Stimulated activated CD4-positive, alpha-beta T cell treated with anti-CD3 and anti-CD28 coated beads, Interleukin-4, amount 100 ng/mL, for 4 hours (primary cell): Measurements from ENCODE around the gene KRTAP4-9.
"Not testable (repeated sequence)": the region's sequence is repeated elsewhere in the genome, so short reads cannot be mapped to it uniquely, and the experiment has no call there.

Source experiments
- DNase-seq, 2 experiments: peaks; one replicate each; pipeline ENCODE4 v3.0.0-alpha.2; 2020

The KRTAP4-9 gene

DNA sequence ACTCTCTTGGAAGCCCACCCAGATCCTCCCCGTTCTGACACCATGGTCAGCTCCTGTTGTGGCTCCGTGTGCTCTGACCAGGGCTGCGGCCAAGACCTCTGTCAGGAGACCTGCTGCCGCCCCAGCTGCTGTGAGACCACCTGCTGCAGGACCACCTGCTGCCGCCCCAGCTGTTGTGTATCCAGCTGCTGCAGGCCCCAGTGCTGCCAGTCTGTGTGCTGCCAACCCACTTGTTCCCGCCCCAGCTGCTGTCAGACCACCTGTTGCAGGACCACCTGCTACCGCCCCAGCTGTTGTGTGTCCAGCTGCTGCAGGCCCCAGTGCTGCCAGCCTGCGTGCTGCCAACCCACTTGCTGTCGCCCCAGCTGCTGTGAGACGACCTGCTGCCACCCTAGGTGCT is at the start of gene KRTAP4-9:
Gene KRTAP4-9 (plus strand): TSS at position 43 of the 400 bp plus-strand sequence. CDS start 0 bp downstream, at position 43.
- not testable (repeated sequence) for DNase-seq

GRCh38 chr17:41057547-41057946 is 47.6 kb upstream of the KRTAP4-9 start:
- DNase-seq, result no peak

DNA sequence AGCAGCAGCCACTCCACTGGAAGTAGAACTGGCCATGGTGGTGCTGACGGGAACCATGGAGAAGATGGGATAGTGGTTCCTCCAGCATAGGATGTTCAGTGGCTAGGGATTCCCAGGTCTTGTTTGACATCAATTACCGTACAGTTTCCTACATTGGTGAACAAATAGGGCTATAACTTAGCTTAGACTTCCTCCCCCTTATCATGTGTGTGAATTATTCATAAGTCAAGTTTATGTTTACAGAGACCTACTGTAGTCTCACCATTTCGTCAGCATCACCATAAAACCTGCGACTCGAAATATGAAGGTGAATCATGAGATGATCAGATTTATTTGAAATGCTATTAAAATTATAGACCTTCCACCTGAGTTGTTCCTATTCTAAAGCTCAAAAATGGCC is 46.4 kb upstream of the KRTAP4-9 start:
- DNase-seq, result no peak

GRCh38 chr17:41059276-41060051 is 45.7 kb upstream of the KRTAP4-9 start:
- not testable (repeated sequence) for DNase-seq

GRCh38 chr17:41060052-41060604 is 45.1 kb upstream of the KRTAP4-9 start, which contains the start of gene KRTAP2-3:
Gene KRTAP2-3, minus strand, starts transcription at chr17:41060114. Its CDS starts 64 bp downstream, at chr17:41060050.
- DNase-seq, result no peak

- DNase-seq, result no peak
Measured at GRCh38 chr17:41061964-41062363, 43.2 kb upstream of the KRTAP4-9 start.

DNA sequence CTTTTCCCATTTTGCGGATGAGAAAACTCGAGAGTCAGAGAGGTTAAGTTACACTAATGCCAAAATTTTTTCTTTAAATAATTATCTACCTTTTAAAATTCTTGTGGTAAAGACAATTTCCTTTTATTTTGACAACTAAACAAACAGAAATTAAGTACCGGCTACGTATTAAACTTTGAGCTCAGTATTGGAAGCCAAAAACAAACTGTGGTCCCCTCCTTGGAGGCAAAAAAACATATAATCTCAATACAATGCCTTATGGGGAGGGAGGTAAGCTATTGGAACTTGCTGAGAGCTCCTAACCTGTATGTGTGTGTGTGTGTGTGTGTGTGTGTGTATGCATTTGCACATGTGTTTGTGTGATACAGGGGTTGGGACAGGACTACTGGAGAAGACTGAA is 41.7 kb upstream of the KRTAP4-9 start:
- DNase-seq, result no peak

DNA sequence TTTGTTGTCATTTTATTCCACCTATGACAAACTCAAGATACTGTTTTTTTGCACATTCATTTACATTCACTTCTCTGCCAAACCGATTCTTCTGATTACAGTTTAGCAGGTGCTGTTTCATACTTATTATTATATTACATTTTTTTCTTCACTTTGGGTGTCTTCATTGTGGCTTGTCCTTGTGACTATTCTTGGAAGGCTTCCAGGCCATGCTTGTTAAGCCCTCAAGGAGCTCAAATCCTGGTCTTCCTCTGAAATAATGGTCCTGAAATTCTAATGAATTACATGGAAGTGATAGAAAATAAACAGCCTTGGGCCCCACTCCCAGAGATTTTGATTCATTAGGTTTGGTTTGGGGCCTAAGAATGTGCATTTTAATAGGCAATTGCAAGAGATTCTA is 40.9 kb upstream of the KRTAP4-9 start:
- DNase-seq, result no peak

DNA sequence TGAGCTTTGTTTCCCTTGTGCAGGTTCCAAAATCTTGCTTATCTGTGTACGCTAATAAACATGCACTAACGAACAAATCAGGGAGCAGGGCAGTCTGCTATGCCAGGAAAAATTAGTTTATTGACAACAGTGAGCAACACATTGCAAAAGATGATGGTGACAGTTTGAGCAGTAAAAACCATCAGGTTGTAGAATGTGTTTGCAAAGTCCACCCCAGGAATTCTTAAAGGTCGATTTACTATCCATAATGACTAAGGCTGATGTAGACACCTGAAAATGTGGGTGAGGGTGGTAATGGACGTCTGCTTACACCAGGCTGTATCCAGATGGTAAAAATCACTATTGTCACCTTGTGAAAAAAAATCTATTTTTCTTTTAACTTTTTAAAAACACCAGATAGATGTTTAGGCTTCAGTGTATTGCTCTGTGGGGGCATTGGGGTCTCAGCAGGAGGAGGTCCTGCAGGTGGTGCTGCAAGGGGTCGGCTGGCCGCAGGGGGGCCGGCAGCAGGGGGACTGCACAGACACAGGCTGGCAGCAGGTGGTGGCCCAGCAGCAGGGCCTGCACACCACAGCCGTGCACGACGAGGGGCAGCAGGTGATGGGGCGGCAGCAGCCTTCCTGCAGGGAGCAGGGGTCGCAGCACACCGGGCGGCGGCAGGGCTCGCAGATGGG is 40.0 kb upstream of the KRTAP4-9 start:
- not testable (repeated sequence) for DNase-seq

DNA sequence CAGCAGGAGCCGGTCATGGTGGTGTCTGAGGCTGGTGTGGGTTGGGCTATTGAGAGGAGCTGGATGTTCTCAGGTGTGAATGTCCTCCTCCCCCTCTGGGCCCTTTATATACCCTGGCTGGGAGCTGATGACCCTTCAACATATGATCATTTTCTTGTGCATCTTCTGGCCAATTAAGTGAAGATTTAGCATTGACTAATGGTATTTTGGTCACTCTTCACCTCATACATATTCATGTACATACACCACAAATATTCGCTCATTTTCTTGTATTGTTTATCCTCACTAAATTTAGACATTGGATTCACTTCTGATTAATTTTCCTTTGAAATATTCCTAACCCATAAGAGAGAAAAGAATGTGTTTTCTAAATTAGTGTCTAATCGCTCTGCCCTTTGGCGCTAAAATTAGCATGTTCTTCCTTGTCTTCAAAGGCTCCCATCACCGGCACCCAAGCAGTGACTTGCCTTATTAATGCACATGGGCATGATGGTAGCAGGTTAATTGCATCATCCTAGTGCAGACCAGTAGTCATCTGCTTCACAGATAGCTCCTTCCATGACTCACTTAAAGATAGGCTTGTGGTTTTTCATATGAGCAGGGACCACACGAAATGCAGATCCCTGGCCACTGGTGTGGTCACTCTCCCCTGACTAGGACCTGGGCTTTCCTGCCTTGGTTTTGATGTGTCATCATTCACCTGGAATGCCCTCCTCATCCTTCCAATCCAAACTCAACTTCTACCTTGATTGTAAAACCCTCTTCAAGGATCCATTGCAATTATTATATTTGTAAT is 39.2 kb upstream of the KRTAP4-9 start, which contains the start of gene KRTAP2-4:
Gene KRTAP2-4 (minus strand): TSS at position 51 of the 796 bp plus-strand sequence. CDS start 34 bp downstream, at position 17.
- DNase-seq, result no peak

GRCh38 chr17:41067281-41067680 is 37.9 kb upstream of the KRTAP4-9 start:
- no peak for DNase-seq

DNA sequence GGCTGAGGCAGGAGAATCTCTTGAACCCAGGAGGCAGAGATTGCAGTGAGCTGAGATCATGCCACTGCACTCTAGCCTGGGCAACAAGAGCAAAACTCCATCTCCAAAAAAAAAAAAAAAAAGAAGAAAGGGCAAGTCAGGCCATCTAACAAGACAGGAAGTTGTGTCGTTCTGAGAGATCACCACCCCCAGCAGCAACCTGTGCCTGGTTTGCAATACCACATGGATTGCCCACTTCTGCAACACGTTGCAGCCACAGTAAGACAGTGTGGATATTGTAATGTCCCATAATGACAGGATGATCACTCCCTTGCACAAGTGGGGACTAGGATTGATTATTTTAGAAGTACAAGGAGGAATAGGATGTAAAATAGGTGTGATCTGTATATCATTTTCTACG is 36.2 kb upstream of the KRTAP4-9 start:
- DNase-seq, result no peak

- DNase-seq, result no peak
Measured at GRCh38 chr17:41071606-41072360, 33.4 kb upstream of the KRTAP4-9 start.

DNA sequence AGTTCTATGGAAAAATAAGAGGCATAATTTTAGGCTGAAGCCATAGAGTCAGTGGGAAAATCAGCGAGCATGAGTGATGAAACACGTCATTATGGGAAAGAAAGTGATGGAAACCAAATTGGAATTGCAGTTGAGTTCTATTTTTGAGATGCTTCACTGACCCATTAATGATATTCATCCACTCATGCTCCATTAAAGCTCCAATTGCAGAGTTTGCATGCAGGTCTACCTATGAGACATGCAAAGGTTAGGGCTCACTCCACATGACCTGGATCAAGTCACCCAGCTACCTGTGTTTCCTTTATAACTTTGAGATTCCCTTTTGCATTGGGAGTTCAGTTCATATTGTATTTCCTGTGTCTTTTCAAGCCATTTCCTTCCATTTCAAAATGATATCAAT is 31.5 kb upstream of the KRTAP4-9 start:
- DNase-seq, result no peak

DNA sequence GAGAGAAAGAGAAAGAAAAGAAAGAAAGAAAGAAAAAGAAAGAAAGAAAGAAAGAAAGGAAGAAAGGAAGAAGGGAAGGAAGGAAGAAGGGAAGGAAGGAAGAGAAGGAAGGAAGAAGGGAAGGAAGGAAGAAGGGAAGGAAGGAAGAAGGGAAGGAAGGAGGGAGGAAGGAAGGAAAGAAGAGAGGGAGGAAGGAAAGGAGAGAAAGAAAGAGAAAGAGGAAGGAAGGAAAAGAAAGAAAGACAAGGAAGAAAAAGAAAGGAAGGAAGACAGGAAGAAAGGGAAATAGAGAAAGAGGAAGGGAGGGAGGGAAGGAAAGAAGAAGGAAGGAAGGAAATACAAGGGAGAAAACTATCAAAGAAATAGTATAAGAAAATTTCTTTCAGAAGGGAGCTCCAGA is 28.4 kb upstream of the KRTAP4-9 start:
- DNase-seq, result no peak

DNA sequence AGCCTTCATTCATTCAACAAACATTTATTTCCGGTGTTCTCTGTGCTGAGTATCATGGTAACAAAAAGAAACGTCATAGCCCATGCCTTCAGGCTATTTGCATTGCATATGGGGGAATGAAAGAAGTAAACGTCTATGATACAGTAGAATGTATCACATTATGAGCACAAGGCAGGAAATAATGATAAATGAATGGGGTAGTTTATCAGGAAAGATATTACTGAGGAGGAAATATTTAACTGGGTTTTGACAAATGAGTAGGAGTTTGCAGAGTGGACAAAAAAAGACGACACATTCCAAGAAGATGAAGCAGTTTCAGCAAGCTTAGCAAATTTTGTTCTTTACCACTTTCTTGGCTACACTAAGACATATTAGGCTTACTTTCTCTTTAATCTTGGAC is 22.6 kb upstream of the KRTAP4-9 start:
- no peak for DNase-seq

DNA sequence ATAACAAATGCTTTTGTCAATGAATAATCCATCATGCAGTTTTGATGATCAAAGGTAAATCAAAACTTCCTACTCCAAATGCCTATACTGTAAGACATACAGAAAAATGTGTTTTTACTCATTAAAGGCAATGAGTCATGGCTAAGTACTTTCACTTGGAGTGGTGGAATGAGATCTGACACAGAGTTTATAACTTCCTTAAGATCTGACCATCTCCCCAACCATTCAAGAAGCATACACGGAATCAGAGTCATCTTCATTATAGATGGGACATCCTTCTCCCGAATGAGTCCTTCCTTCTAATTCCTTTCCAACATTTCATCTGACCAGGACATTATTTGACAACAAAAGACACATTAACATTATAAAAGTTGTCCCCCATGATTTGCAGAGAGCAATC is 21.8 kb upstream of the KRTAP4-9 start:
- DNase-seq, result not testable (repeated sequence)

DNA sequence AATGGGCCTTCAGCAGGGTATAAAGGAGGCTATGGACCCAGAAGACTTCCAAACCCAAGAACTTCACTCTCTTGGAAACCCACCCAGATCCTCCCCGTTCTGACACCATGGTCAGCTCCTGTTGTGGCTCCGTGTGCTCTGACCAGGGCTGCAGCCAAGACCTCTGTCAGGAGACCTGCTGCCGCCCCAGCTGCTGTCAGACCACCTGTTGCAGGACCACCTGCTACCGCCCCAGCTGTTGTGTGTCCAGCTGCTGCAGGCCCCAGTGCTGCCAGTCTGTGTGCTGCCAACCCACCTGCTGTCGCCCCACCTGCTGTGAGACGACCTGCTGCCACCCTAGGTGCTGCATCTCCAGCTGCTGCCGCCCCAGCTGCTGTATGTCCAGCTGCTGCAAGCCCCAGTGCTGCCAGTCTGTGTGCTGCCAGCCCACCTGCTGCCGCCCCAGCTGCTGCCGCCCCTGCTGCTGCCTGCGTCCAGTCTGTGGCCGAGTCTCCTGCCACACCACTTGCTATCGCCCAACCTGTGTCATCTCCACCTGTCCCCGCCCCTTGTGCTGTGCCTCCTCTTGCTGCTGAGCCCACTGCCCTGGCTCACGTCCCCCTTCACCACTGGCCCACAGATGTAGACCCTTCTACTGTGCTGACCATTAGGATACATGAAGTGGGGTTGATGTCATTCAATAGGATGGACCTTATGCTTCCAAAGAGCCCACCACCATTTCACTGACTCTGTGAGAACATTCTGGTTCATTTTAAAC is 20.9 kb upstream of the KRTAP4-9 start, which contains the start of gene KRTAP4-7:
Gene KRTAP4-7 (plus strand): TSS at position 51 of the 757 bp plus-strand sequence. CDS start 57 bp downstream, at position 108.
- DNase-seq, result not testable (repeated sequence)

GRCh38 chr17:41088760-41089352 is 16.3 kb upstream of the KRTAP4-9 start:
- DNase-seq, result not testable (repeated sequence)

- DNase-seq, result no peak
Measured at GRCh38 chr17:41096055-41096454, 9.1 kb upstream of the KRTAP4-9 start.

GRCh38 chr17:41098042-41098441 is 7.1 kb upstream of the KRTAP4-9 start, which contains the start of gene KRTAP4-8:
Gene KRTAP4-8, minus strand, starts transcription at chr17:41098142. Its CDS starts 58 bp downstream, at chr17:41098084.
- no peak for DNase-seq
